ENCODE results near the gene ACOX1.

DNA sequence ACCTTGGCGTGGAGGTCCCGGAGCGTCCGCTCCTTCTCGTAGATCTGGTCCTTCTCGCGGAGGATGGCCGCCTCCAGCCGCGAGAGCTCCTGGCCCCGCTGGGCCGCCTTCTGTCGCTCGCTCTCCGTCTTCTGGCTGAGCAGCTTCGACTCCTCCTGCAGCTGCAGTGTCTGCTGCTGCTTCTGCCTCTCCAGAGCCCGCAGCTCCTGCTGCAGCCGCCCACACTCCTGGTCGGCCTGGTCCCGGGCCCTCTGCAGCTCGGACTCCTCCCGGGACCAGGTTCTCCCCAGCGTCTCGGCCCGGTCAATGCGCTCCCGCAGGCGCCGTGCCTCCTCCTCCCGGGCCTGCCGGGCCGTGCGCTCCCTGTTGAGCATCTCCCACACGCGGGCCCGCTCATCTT lies 29.2 kb upstream of the ACOX1 start:
- TF ChIP-seq, protein P1, sequence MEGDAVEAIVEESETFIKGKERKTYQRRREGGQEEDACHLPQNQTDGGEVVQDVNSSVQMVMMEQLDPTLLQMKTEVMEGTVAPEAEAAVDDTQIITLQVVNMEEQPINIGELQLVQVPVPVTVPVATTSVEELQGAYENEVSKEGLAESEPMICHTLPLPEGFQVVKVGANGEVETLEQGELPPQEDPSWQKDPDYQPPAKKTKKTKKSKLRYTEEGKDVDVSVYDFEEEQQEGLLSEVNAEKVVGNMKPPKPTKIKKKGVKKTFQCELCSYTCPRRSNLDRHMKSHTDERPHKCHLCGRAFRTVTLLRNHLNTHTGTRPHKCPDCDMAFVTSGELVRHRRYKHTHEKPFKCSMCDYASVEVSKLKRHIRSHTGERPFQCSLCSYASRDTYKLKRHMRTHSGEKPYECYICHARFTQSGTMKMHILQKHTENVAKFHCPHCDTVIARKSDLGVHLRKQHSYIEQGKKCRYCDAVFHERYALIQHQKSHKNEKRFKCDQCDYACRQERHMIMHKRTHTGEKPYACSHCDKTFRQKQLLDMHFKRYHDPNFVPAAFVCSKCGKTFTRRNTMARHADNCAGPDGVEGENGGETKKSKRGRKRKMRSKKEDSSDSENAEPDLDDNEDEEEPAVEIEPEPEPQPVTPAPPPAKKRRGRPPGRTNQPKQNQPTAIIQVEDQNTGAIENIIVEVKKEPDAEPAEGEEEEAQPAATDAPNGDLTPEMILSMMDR (optimal IDR thresholded peaks at IDR 0.05 in 1 of 3, IDR thresholded peaks at IDR 0.05 in 1 of 3, conservative IDR thresholded peaks at IDR 0.05 in 1 of 3; ENCODE audit: extremely low read depth in 1 of 3, insufficient read depth in 2 of 3, low read length in 3 of 3) = no peak
- TF ChIP-seq EZH2 (IDR thresholded peaks at IDR 0.05; ENCODE audit: low read length) = no peak
